ENCODE results near the gene ACADVL.

Gene ACADVL

DNA sequence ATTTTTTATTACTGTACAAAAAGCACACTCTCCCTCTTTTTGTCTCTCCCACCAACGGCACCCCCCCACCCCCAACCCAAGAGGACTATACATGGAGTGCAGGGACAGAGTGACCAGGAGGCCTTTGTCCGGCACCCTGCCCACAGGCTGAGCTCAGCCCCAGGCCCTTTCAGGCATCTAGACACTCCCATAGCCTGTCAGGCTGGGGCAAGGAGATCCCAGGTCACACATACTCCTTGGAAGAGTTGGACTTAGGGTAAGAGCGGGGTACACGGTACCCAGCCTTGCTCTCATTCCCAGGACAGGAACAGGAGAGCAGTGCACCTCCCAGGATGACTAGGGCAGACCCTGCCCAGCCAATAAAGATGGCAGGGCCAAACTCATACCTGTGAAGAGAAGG lies 40.4 kb downstream of the ACADVL start:
- H2AFZ ChIP-seq (ENCODE audit: low read depth, low read length, severe bottlenecking): no peak overlapping the region
- TF ChIP-seq, protein P1, sequence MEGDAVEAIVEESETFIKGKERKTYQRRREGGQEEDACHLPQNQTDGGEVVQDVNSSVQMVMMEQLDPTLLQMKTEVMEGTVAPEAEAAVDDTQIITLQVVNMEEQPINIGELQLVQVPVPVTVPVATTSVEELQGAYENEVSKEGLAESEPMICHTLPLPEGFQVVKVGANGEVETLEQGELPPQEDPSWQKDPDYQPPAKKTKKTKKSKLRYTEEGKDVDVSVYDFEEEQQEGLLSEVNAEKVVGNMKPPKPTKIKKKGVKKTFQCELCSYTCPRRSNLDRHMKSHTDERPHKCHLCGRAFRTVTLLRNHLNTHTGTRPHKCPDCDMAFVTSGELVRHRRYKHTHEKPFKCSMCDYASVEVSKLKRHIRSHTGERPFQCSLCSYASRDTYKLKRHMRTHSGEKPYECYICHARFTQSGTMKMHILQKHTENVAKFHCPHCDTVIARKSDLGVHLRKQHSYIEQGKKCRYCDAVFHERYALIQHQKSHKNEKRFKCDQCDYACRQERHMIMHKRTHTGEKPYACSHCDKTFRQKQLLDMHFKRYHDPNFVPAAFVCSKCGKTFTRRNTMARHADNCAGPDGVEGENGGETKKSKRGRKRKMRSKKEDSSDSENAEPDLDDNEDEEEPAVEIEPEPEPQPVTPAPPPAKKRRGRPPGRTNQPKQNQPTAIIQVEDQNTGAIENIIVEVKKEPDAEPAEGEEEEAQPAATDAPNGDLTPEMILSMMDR (IDR thresholded peaks at IDR 0.05; ENCODE audit: insufficient read depth, low read length, poor library complexity, severe bottlenecking): no peak
- TF ChIP-seq EZH2phosphoT487 (conservative IDR thresholded peaks at IDR 0.05; ENCODE audit: low read length): no peak
- H3K79me2 ChIP-seq (ENCODE audit: insufficient read depth, low read length): no peaks in the 10 kb centered on the region
- H3K9me3 ChIP-seq (ENCODE audit: insufficient read depth, low read length): no peaks in the 10 kb centered on the region
- no peaks in the 10 kb centered on the region for H3K9me2 ChIP-seq (replicated peaks; ENCODE audit: insufficient read depth, low read length)
- no peak overlapping the region for H3K27ac ChIP-seq (ENCODE audit: low read depth, low read length)
- 0 out of 2 replicates have a peak, but pooled peaks cover 2% of the 10 kb centered on the region for H3K36me3 ChIP-seq (ENCODE audit: low read length)
- H3K4me2 ChIP-seq (ENCODE audit: low read depth, low read length, poor library complexity, severe bottlenecking): no peak overlapping the region
- H3K9ac ChIP-seq (ENCODE audit: low read length): no peak overlapping the region
- H3K4me3 ChIP-seq (ENCODE audit: insufficient read depth, low read length, poor library complexity, severe bottlenecking): no peak overlapping the region
- no peaks in the 10 kb centered on the region for H3F3A ChIP-seq (ENCODE audit: insufficient read depth)
- H4K20me1 ChIP-seq (ENCODE audit: low read depth, low read length): no peaks in the 10 kb centered on the region
- no peaks in the 10 kb centered on the region for H3K27me3 ChIP-seq (ENCODE audit: low read length)

DNA sequence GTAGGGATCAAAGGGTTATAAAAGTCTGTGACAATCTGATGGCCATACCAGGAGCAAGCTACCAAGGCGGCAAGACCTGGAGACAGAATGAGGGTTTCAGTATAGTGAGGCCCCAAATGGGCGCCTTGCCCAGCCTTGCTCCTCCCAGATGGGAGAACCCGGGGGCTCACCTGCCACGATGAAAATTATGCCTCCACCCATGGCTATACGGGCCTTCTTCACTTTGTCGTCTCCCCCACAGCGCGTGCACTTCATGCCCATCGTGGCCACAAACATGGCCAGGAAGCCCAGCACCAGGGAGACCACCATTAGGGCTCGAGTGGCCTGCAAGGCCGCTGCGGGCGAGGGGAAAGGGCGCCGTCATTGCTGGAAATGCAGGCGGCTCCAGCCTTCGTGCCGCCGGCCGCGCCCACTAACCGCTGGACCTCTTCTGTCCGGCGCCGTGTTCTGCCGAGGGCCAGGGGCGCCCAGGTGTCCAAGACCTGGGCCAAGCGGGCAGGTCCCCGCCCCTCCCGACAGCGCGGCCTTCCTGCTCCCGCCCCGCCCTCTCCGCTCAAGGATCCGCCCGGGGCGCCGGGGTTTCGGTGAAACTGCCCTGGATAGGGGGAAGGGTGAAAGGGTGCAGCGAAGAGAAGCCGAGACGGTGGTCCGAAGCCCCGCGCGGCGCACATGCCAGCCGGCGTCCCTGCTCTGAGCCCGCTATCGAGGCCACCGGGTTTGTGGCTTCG lies 41.1 kb downstream of the ACADVL start:
- Histone ChIP-seq H3K27me3 (ENCODE audit: low read length) (no peaks in the 10 kb centered on the region), H3K4me3 (ENCODE audit: insufficient read depth, low read length, poor library complexity, severe bottlenecking) (no peak overlapping the region), H3K79me2 (ENCODE audit: insufficient read depth, low read length) (no peaks in the 10 kb centered on the region), H2AFZ (ENCODE audit: low read depth, low read length, severe bottlenecking) (no peak overlapping the region), H4K20me1 (ENCODE audit: low read depth, low read length) (no peaks in the 10 kb centered on the region), H3K9me3 (ENCODE audit: insufficient read depth, low read length) (no peaks in the 10 kb centered on the region), H3K9me2 (replicated peaks; ENCODE audit: insufficient read depth, low read length) (no peaks in the 10 kb centered on the region), H3K36me3 (ENCODE audit: low read length) (0 out of 2 replicates have a peak, but pooled peaks cover 2% of the 10 kb centered on the region), H3K4me2 (ENCODE audit: low read depth, low read length, poor library complexity, severe bottlenecking) (no peak overlapping the region), H3K9ac (ENCODE audit: low read length) (no peak overlapping the region), H3F3A (ENCODE audit: insufficient read depth) (no peaks in the 10 kb centered on the region), H3K27ac (ENCODE audit: low read depth, low read length) (no peak overlapping the region)
- TF ChIP-seq, protein P1 (IDR thresholded peaks at IDR 0.05; ENCODE audit: insufficient read depth, low read length, poor library complexity, severe bottlenecking): no peak
- TF ChIP-seq EZH2phosphoT487 (conservative IDR thresholded peaks at IDR 0.05; ENCODE audit: low read length): no peak

DNA sequence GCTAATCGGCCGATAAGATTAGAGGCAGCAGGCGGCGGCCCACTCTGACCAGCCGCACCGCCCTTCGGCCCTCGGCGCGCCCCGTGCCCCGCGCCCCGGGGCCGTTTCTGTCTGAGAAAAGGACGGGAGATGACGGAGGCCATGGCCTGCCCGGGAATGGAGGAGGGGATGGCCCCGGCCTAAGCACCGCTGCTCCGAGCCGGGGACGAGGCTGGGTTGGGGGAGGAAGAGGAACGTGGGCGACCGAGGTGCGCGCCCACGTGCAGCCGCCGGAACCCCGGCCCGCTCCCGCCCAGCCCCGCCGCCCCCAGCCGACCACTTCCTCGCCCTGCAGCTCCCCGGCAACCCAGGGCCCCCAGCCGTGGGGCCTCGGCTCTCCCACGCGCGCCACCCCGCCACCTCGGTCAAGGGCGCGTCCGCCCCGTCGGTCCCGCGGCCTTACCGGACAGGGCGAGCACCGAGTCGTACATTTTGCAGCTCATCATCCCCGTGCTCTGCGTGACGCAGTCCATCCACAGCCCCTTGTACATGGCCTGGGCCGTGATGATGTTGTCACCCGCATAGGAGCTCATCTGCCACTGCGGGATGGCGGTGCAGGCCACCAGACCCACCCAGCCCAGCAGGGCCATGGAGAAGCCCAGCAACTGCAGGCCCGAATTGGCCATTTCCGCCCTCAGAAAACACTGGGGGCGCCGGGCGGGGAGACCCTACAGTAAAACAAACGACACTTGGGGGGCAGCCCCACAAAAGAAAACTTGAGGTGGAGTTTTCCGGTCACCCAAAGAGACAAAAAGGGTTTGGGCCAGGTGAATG lies 41.8 kb downstream of the ACADVL start:
- H3K4me2 ChIP-seq (ENCODE audit: low read depth, low read length, poor library complexity, severe bottlenecking): no peak overlapping the region
- no peak overlapping the region for H3K27ac ChIP-seq (ENCODE audit: low read depth, low read length)
- no peaks in the 10 kb centered on the region for H3K27me3 ChIP-seq (ENCODE audit: low read length)
- no peak overlapping the region for H3K4me3 ChIP-seq (ENCODE audit: insufficient read depth, low read length, poor library complexity, severe bottlenecking)
- TF ChIP-seq, protein P1 (IDR thresholded peaks at IDR 0.05; ENCODE audit: insufficient read depth, low read length, poor library complexity, severe bottlenecking): no peak
- no peak for TF ChIP-seq EZH2phosphoT487 (conservative IDR thresholded peaks at IDR 0.05; ENCODE audit: low read length)
- no peaks in the 10 kb centered on the region for H4K20me1 ChIP-seq (ENCODE audit: low read depth, low read length)
- no peaks in the 10 kb centered on the region for H3K9me2 ChIP-seq (replicated peaks; ENCODE audit: insufficient read depth, low read length)
- no peaks in the 10 kb centered on the region for H3K9me3 ChIP-seq (ENCODE audit: insufficient read depth, low read length)
- H3K9ac ChIP-seq (ENCODE audit: low read length): no peak overlapping the region
- no peaks in the 10 kb centered on the region for H3F3A ChIP-seq (ENCODE audit: insufficient read depth)
- no peak overlapping the region for H2AFZ ChIP-seq (ENCODE audit: low read depth, low read length, severe bottlenecking)
- 0 out of 2 replicates have a peak, but pooled peaks cover 2% of the 10 kb centered on the region for H3K36me3 ChIP-seq (ENCODE audit: low read length)
- H3K79me2 ChIP-seq (ENCODE audit: insufficient read depth, low read length): no peaks in the 10 kb centered on the region
